GM18502 (cell line): ENCODE data around the gene HDAC10.

Experiments used
- ATAC-seq: cut with Tn5 transposase; IDR thresholded peaks from one replicate; pipeline ENCODE4 v1.9.1; 2021; ENCODE audit warnings: mild to moderate bottlenecking; ENCODE audit not compliant: unreplicated experiment, poor library complexity

HDAC10 gene, protein sequence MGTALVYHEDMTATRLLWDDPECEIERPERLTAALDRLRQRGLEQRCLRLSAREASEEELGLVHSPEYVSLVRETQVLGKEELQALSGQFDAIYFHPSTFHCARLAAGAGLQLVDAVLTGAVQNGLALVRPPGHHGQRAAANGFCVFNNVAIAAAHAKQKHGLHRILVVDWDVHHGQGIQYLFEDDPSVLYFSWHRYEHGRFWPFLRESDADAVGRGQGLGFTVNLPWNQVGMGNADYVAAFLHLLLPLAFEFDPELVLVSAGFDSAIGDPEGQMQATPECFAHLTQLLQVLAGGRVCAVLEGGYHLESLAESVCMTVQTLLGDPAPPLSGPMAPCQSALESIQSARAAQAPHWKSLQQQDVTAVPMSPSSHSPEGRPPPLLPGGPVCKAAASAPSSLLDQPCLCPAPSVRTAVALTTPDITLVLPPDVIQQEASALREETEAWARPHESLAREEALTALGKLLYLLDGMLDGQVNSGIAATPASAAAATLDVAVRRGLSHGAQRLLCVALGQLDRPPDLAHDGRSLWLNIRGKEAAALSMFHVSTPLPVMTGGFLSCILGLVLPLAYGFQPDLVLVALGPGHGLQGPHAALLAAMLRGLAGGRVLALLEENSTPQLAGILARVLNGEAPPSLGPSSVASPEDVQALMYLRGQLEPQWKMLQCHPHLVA

DNA sequence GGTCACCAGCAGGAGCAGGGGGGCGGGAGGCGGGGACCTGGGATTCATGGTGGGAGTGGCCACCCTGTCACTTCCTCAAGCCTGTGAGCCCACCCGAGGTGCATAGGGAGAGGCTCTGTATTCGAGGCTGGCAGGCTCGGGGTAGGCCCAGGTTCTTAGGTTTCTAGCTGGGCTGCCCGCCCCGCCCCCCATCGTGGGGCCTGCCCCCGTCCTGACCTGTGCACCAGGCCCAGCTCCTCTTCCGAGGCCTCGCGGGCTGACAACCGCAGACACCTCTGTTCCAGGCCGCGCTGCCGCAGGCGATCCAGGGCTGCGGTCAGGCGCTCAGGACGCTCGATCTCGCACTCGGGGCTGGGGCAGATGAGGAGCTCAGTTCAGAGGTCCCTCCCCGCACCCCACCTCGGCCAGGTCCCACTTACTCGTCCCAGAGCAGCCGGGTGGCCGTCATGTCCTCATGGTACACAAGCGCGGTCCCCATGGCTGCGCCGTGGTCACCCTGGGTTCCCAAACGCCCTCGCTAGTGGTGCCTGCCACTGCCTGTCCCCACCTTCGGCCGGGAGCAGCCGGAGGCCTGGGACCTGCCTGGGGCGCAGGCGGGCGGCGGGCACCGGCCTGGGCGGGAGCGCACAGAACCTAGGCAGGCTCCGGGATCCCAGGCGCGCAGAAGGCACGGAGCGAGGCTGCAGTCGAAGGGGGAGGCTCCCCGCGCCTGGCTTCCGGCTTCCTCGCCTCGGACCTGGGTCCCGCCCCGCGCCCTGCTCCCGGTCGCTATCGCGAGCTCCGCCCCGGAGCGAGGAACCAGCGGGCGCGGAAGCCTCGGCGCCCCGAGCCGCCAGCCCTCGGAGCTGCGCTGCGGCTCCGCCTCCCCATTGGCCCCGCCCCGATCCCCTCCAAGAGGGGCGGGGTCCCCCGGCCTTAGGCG lies at the start of gene HDAC10:
Gene HDAC10 (minus strand): TSS at position 711 of the 922 bp plus-strand sequence. CDS start 233 bp downstream, at position 478.
- peak; percentile 57 for ATAC-seq

DNA sequence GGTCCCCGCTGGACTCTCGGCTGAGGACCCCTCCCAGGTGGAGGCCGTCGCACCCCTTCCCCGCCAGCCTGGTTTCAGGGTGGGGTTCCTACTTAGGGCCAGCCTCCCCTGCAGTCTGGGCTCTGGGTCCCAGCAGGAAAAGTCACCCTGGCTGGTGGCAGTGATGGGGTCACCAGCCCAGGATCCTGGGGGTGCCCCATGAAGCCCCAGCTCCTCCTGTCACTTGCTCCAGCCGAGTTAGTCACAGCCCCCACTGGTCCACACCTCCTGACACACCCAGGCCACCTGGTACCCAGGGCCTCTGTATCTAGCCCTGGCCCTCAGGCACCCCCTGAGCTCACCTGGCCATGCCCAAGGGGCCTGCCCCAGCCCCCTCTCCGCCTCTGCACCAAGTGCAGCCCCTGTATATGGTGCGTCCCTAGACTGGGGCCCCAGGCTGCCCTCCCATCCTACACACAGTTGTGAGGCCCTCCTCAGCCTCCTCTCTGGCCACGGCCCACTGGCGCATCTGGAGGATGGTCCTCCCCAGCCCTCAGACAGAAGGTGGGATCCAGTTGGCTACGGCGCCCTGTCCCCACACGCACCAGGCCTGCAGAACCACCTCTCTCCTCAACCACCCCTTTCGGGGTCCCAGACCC lies 49.7 kb upstream of the HDAC10 start:
- ATAC-seq: no peak

DNA sequence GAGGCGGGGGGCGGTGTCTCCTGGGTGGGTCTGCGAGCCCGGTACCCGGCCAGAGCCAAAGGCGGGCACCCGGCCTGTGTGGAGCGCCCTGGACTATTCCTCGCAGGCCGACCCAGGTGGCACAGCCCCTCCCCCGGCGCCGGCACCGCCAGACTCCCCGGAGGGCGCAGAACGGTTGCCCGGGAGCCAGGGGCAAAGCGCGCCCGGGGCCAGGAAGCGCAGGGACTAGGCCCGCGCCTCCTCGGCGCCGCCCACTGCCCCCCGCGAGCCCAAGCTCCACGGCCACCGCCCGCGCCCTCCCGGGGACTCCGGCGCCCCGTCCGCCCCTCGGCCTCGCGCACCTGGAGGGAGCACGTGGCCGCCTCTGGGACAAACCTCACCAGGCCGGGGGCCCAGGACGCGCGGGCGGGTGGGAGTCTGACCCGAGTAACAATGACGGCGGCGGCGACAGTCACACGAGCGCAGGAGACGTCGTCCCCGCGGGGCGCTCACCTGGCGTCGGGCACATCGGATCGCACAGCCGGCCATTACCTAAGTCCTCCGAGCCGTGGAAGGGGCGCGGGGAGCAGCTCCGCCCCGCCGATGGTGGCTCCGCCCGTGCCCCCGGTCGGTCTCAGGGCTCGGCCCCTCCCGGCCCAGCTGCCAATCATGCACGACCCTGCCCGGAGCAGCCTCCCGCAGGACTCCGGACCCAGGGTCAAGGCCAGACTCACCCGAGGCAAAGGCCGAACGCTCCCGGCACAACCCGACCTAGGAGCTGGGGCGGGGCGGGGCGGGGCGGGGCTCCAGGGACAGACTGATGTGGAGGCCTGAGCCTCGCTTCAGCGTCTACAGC lies 48.9 kb upstream of the HDAC10 start:
- ATAC-seq: no peak

GRCh38 chr22:50298937-50299784 lies 48.1 kb upstream of the HDAC10 start:
- ATAC-seq: no peak

GRCh38 chr22:50298266-50298637 lies 47.2 kb upstream of the HDAC10 start:
- no peak for ATAC-seq

- ATAC-seq: no peak
Measured at GRCh38 chr22:50297510-50298265, 46.6 kb upstream of the HDAC10 start.

DNA sequence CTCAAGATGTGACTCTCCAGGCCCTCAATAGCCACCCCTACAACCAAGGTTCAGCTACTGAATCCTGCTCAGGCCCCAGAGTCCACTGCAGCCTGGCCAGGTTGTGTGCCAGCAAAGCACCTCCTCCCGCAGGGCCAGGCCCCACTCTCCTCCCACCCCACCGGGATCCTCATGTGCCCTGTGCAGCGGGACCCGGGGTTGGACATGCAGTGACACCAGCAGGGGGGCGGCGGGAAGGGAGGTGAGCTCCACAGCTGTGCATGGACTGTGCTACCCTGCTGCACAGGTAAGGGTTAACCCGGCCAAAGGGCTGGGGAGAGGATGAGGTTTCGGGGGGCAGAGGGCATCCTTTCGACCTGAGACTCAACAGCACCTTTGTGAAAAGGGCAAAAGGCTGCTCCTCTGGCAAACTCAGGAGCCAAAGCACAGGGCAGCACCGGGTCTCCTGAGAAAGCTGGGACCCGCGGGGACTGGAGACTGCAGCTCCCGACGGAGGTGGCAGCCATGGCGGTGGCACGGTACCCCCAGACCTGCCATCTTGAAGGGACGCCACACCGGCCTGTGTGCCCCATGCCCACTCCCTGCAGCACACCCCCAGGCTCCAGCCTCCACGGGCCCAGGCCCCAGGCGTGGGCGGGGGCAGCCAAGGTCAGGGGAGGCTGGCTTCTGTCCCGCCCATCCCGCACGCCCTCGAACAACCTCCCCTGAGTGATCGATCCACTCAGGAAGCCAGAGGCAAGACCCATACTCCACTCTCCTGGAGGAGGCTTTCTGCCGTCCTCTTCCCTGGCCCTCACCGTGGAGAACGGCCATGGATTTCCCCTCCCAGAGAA lies 45.8 kb upstream of the HDAC10 start:
- no peak for ATAC-seq

- ATAC-seq: no peak
Measured at GRCh38 chr22:50294319-50294656, 43.2 kb upstream of the HDAC10 start.

DNA sequence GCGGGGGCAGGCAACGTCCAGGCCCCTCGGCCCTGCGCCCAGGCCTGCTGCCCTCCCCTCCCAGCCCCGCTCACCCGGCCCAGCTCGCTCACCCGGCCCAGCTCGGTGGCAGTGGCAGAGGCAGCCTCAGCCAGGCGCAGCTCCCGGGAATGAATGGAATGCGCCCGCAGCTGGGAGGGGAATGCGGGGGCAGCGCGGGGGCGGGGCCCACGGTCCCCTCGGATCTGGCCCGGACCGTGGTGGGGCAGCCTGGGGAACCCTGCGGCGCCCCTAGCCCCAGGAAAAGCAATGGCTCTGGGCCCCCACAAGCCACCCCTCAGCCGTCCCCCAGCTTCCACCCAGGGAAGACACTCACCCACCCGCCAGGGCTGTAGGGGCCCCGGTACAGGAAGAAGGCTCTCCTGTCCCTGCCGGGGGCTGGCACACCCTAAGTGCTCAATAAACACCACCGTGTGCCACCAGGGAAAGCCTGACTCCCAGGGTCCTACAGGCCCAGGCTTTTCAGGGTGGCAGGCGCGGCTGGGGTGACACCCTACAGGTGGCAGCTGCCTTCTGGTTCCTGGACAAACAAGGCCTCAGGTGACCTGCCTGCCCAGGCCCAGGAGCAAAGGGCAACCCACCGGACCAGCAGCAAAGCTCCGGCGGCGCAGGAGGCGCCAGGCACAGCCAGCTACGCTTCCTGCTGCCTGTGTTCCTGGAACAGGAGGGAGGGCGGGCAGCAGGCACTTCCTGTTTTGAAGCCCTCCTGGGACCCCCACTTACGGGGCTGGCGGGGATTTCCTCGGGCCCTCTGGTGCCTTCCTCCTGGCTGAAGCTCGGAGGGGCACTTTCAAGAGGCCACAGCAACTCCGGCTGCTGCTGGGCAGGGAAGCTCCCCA lies 42.6 kb upstream of the HDAC10 start:
- no peak for ATAC-seq

GRCh38 chr22:50292643-50293440 lies 41.8 kb upstream of the HDAC10 start:
- ATAC-seq: no peak

DNA sequence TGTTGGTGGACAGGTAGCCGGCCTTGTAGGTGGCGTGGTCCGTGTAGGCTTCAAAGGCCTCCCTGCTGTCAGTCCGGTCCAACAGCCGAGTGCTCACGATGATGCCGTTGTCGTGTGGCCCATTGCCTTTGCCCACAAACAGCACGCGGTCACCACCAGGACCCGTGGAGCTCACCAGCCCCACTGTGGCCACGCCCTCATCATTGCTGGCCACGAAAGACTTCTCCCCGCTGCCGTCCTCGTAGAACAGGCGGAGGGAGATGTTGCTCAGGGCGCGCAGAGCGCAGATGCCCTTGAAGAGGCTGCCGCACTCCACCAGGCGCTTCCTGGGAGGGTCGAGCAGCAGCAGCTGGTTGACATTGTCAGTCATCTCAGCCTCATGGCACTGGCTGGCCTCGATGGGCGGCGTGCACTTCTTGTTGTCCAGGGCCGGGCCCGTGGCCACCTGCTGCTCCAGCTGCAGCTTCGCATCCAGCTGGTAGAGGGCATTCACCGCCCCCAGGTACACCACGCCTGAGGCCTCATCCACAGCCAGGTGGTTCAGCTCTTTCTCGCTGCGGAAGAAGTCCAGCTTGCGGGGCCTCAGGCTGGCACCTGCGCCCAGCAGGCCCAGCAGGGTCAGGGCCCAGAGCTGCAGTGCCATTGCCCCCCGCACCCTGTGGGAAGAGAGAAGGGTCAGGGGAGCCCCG lies 39.0 kb upstream of the HDAC10 start:
- no peak for ATAC-seq

DNA sequence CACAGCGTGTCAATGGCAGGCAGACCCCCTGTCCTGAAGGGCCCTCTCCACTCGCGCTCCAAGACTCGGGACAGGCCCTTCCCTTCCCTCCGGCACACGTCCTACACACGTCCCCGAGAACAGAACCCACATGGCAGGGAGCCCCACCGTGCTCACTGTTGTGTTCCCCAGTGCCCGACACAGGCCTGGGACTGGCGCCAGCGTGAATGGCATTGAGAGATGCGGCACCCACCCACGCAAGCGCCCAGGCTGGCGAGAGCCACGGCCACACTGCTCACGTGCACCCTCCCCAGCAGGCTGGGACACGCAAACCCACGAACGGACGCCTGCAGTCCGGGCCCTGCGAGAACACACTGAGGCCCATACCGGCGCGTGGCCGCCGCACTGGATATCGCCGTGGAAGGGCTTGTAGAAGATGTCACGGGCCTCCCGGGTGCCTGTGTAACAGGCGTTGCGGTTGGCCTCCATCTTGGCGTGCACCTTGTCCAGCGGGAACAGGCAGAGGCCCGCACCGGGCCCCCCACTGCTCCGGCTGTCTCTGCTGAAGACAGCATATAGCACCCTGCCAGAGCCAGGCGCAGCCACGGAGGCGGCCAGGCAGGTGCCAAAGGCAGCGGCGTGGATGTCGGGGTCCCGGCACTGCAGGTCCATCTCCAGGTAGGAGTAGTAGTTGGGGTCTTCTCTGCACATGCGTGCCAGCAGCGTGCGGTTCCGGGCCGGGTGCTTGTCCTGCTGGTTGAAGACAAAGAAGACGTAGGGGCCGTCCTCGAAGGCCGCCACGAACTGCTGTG lies 38.3 kb upstream of the HDAC10 start:
- ATAC-seq: no peak

- ATAC-seq: no peak
Measured at GRCh38 chr22:50287731-50288130, 36.7 kb upstream of the HDAC10 start.

DNA sequence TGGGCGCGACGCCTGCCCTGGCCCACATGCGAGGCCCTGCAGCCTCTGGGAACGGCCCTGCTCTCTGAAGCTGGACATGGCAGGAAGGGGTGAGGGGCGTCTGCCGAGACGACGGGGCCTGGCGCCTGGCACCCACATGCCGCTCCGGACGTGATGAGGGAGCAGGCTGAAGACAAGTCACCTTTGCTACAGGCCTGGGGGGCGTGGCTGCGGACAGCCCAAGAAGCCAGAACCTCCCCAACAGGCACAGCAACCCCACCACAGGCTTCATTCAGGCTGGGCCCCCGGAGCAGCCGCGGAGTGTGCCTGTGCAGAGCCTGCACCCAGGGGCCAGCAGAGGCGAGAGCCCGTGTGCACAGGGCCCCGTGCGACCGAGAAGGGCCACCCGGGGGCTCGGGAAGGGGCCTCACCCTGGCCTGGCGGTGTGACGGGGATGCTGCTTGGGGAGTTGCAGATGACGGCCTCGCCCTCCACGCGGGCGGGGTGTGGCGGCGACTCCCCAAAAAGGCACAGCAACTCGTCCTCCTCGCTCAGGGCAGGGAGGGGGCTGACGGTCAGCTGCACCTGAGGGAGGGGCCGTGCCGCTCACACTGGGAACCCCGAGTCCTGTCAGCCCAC lies 35.7 kb upstream of the HDAC10 start:
- ATAC-seq: no peak
